GM12873 (cell line): ENCODE results near the gene NUBP2.

Source experiments
- CTCF ChIP-seq: IDR thresholded peaks from 2 replicates; pipeline ENCODE4 v1.5.1; 2012; ENCODE audit warnings: low read depth, mild to moderate bottlenecking, moderate library complexity, low read length, control low read depth; ENCODE audit not compliant: insufficient read depth; ENCODE audit errors: missing control alignments

Gene NUBP2

GRCh38 chr16:1778200-1779179 lies 4.3 kb upstream of the NUBP2 start:
- no peak for TF ChIP-seq CTCF

GRCh38 chr16:1779234-1779701 lies 3.5 kb upstream of the NUBP2 start:
- no peak for TF ChIP-seq CTCF

- TF ChIP-seq CTCF, result no peak
Measured at GRCh38 chr16:1779741-1780676, 2.8 kb upstream of the NUBP2 start.

- no peak for TF ChIP-seq CTCF
Measured at GRCh38 chr16:1780677-1781072, 2.1 kb upstream of the NUBP2 start.

GRCh38 chr16:1781254-1781653 lies 1.5 kb upstream of the NUBP2 start:
- TF ChIP-seq CTCF, result no peak

GRCh38 chr16:1781758-1782407 lies 877 bp upstream of the NUBP2 start:
- no peak for TF ChIP-seq CTCF
